Natural killer cell (primary cell): Measurements from ENCODE around the gene SSNA1. TPM values are rescaled to one million over a fixed set of nuclear protein-coding genes. Genes with fewer than 3 reads are reported as not detected.

ENCODE experiments used
- ATAC-seq, 3 donors: fragments of 150-1000 bp in 2 of 3; fragments of 200-7000 bp in 1 of 3; cut with Tn5 transposase; 1 replicate in 1 of 3; 2 replicates in 2 of 3; pipeline ENCODE4 v1.10.0; 2021; ENCODE audit warnings: mild to moderate bottlenecking in 2 of 3, moderate library complexity in 2 of 3
- DNase-seq, 2 donors: peaks; one replicate each; pipeline versions ENCODE4 v3.0.0 to v3.0.0-alpha.2; 2013 to 2021; ENCODE audit warnings: mixed read lengths in 1 of 2
- H3K27ac ChIP-seq: one replicate; pipeline ENCODE4 v1.5.1; 2013; ENCODE audit warnings: mild to moderate bottlenecking, low read length
- H3K27me3 ChIP-seq: one replicate; pipeline ENCODE4 v1.6.1; 2013; ENCODE audit warnings: low read length; ENCODE audit not compliant: control insufficient read depth, insufficient read depth
- H3K36me3 ChIP-seq: one replicate; pipeline ENCODE4 v1.6.1; 2013; ENCODE audit warnings: low read length; ENCODE audit not compliant: control insufficient read depth, insufficient read depth
- H3K4me1 ChIP-seq: one replicate; pipeline ENCODE4 v1.6.1; 2013; ENCODE audit warnings: low read length; ENCODE audit not compliant: control insufficient read depth, insufficient read depth
- H3K4me3 ChIP-seq: one replicate; pipeline ENCODE4 v1.5.1; 2013; ENCODE audit warnings: low read length
- H3K9me3 ChIP-seq: one replicate; pipeline ENCODE4 v1.6.1; 2013; ENCODE audit warnings: low read length; ENCODE audit not compliant: control insufficient read depth, insufficient read depth
- H3K27ac Mint-ChIP-seq, 2 donors: one replicate each; pipeline ENCODE4 v1.8.0; 2022; ENCODE audit warnings: mild to moderate bottlenecking in 2 of 2, mixed read lengths in 2 of 2, moderate library complexity in 1 of 2
- H3K27me3 Mint-ChIP-seq, 2 donors: one replicate each; pipeline ENCODE4 v1.8.0; 2022; ENCODE audit warnings: low read depth in 2 of 2, mixed read lengths in 2 of 2
- H3K36me3 Mint-ChIP-seq: one replicate; pipeline ENCODE4 v1.8.0; 2022; ENCODE audit warnings: mixed read lengths
- H3K4me1 Mint-ChIP-seq, 2 donors: one replicate each; pipeline ENCODE4 v1.8.0; 2022; ENCODE audit warnings: mixed read lengths in 2 of 2
- H3K4me3 Mint-ChIP-seq: one replicate; pipeline ENCODE4 v1.8.0; 2022; ENCODE audit warnings: mild to moderate bottlenecking, moderate library complexity, mixed read lengths
- H3K9me3 Mint-ChIP-seq, 2 donors: one replicate each; pipeline ENCODE4 v1.8.0; 2022; ENCODE audit warnings: mixed read lengths in 2 of 2
- WGBS: methylation state at CpG from one replicate; pipeline ENCODE4 v1.1.7; 2013; ENCODE audit warnings: missing lambda C conversion rate; ENCODE audit not compliant: insufficient coverage; 5-methylcytosine and 5-hydroxymethylcytosine counted together
- intact Hi-C: fragments of 100-400 bp; cut with micrococcal nuclease; formaldehyde crosslinking; loops from one replicate; pipeline ENCODE4 v1.14.2; 2022
- total RNA-seq, 4 donors: library from RNA; stranded (reverse); fragments of 120-200 nt in 1 of 4; gene quantifications; one replicate each; pipeline versions ENCODE4 v1.2.3 to v1.2.4, GENCODE V29; 2013 to 2022
- TF ChIP-seq, protein P1 (sequence below): fragments of 200-600 bp; IDR thresholded peaks from one replicate; pipeline ENCODE4 v1.8.0; 2022; ENCODE audit warnings: antibody characterized with exemption

The SSNA1 gene
- total RNA-seq, 3 donors from 2014 or later (not counting 1 experiment from before 2014, with no cell fraction given), result 45.1 to 53.5 (median 52.2) TPM

DNA sequence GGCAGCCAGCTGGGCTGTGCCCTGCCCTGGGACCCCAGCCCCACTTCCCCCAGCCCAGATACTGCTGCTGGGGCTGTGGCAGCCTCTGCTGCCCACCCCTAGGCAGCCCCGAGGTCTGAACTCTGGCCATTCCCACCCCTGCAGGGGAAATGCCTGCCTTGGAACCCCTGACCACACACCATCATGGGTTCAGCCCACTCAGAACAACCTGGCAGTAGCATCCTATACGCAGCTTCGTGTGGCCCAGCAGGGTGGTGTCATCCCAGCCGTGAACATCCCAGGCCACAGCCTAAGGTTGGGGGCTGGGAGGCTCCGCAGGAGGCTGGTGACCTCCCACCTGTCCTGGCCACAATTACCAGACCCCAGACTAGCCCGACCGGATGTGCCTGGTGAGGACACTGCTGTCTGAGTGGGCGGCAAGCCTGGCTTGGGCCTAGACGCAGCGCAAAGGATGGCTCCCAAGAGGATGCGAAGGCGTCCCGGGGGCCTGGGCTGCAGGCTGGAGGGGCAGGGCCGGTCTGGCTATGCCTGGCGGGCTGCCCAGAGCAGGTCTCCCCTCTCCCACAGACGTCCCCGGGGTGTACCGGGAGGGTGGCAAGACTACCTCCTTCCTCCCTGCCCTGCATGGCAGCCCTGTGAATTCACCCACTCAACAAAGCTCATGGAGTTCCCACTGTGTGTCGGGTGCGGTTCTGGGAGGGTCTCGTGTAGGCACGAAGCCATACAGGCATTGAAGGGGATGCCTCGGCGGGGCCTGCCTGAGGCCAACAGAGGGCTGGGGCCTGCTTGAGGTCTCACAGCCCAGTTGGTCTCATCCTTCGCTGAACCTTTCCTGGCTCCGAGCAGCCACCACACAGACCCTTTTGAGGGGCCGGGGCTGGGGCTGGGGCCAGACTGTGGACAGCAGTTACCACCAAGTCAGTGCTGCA lies 40.8 kb downstream of the SSNA1 start:
- Mint-ChIP-seq H3K27me3 (peaks cover 0 to 3% of the 10 kb centered on the region in 2 donors), H3K4me3 (no peak overlapping the region), H3K27ac (no peak overlapping the region), H3K9me3 (no peaks in the 10 kb centered on the region), H3K4me1 (peaks cover 5% of the 10 kb centered on the region in 2 donors), H3K36me3 (no peaks in the 10 kb centered on the region)
- no peak overlapping the region for H3K27ac ChIP-seq
- peaks cover 9% of the 10 kb centered on the region for H3K27me3 ChIP-seq
- peaks cover 16% of the 10 kb centered on the region for H3K4me1 ChIP-seq
- DNase-seq (no peak), ATAC-seq (no peak)
- TF ChIP-seq, protein P1, sequence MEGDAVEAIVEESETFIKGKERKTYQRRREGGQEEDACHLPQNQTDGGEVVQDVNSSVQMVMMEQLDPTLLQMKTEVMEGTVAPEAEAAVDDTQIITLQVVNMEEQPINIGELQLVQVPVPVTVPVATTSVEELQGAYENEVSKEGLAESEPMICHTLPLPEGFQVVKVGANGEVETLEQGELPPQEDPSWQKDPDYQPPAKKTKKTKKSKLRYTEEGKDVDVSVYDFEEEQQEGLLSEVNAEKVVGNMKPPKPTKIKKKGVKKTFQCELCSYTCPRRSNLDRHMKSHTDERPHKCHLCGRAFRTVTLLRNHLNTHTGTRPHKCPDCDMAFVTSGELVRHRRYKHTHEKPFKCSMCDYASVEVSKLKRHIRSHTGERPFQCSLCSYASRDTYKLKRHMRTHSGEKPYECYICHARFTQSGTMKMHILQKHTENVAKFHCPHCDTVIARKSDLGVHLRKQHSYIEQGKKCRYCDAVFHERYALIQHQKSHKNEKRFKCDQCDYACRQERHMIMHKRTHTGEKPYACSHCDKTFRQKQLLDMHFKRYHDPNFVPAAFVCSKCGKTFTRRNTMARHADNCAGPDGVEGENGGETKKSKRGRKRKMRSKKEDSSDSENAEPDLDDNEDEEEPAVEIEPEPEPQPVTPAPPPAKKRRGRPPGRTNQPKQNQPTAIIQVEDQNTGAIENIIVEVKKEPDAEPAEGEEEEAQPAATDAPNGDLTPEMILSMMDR, result no peak
- H3K36me3 ChIP-seq, result no peaks in the 10 kb centered on the region
- intact Hi-C loops, result loop anchor here (5.0 kb wide), 2 partner anchors 112 to 182 kb away; partner anchors contain the start of gene NPDC1
- H3K9me3 ChIP-seq, result no peaks in the 10 kb centered on the region
- WGBS, result 71% methylated on average over 27 of the region's 27 CpGs
- H3K4me3 ChIP-seq, result no peak overlapping the region

DNA sequence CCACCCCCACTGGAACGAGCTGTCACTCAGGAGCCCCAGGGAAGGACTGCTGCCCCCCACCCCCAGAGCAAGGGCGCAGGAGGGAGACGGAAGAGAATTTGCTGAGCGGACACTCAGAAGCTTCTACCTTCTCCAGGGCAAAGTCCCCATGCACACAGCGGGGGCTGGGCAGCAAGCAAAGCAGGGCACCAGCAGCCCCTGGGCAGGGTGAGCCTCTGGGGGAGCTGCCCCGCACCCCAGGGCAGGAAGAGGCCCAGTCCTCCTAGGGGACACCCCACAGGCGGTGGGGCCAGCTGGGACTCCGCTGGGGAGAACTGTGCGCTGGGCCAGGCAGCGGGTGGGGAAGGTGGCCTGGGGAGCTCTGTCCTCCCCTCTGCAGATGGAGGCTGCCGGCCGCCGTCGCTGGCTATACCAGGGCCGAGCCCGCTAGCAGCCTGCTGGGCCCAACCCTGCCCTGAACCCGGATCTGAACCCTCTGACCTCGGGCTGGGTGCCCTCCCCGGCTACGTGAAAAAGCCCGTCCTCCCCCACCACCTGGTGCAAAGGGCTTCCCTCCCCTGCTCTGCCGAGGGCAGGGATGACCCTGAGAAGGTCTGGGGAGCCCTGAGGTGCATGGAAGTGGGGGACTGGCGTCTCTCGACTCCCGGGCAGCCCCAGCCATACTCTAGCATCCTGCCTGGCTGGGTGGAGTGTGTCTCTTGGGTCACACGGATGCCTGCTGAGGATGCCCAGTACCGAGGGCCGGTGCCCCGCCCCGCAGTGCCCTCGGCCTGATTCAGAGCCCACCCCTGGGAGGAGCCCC lies 41.6 kb downstream of the SSNA1 start:
- no peak overlapping the region for H3K4me3 Mint-ChIP-seq
- DNase-seq (no peak), ATAC-seq (no peak)
- Histone ChIP-seq H3K27me3 (peaks cover 9% of the 10 kb centered on the region), H3K4me1 (peaks cover 15% of the 10 kb centered on the region), H3K36me3 (no peaks in the 10 kb centered on the region), H3K9me3 (no peaks in the 10 kb centered on the region), H3K27ac (no peak overlapping the region), H3K4me3 (no peak overlapping the region)
- H3K36me3 Mint-ChIP-seq, result no peaks in the 10 kb centered on the region
- peaks cover 5 to 9% of the 10 kb centered on the region in 2 donors for H3K4me1 Mint-ChIP-seq
- H3K9me3 Mint-ChIP-seq, result no peaks in the 10 kb centered on the region
- intact Hi-C loops, result loop anchor here (5.0 kb wide), 2 partner anchors 113 to 183 kb away; partner anchors contain the start of gene NPDC1
- H3K27ac Mint-ChIP-seq, result no peak overlapping the region
- H3K27me3 Mint-ChIP-seq, result peaks cover 0 to 7% of the 10 kb centered on the region in 2 donors
- TF ChIP-seq, protein P1, result no peak
- WGBS, result 64% methylated on average over 31 of the region's 31 CpGs

GRCh38 chr9:137230705-137231371 lies 42.4 kb downstream of the SSNA1 start, which contains the start of gene SLC34A3:
TSS of gene SLC34A3 (plus strand) at chr9:137230901. CDS start at chr9:137231703, 802 bp downstream.
- ATAC-seq (no peak), DNase-seq (no peak)
- H3K27ac ChIP-seq, result no peak within 1 kb of the TSS
- no peaks in the 10 kb centered on the region for H3K36me3 Mint-ChIP-seq
- H3K27me3 Mint-ChIP-seq, result peaks cover 0 to 9% of the 10 kb centered on the region in 2 donors
- H3K27me3 ChIP-seq, result peaks cover 9% of the 10 kb centered on the region
- peaks cover 5 to 13% of the 10 kb centered on the region in 2 donors for H3K4me1 Mint-ChIP-seq
- H3K4me3 ChIP-seq, result no peak within 1 kb of the TSS
- no peak within 1 kb of the TSS for H3K27ac Mint-ChIP-seq
- no peaks in the 10 kb centered on the region for H3K9me3 ChIP-seq
- no peaks in the 10 kb centered on the region for H3K9me3 Mint-ChIP-seq
- intact Hi-C loops, result no loop called here
- H3K4me3 Mint-ChIP-seq, result no peak within 1 kb of the TSS
- 84% methylated on average over 14 of the region's 14 CpGs for WGBS
- H3K4me1 ChIP-seq, result peaks cover 21% of the 10 kb centered on the region
- H3K36me3 ChIP-seq, result no peaks in the 10 kb centered on the region
- TF ChIP-seq, protein P1, result no peak
